HUES6 (cell line): Measurements from ENCODE around the gene HEATR1.
"Not testable (repeated sequence)": the region's sequence is repeated elsewhere in the genome, so short reads cannot be mapped to it uniquely, and the experiment has no call there.

ENCODE experiments used
- H3K27ac ChIP-seq: 2 replicates; pipeline ENCODE4 v1.7.0; 2013; ENCODE audit warnings: low read depth, mild to moderate bottlenecking, low read length, inconsistent platforms
- H3K27me3 ChIP-seq: 2 replicates; pipeline ENCODE4 v1.6.1; 2013; ENCODE audit warnings: low read length; ENCODE audit not compliant: control insufficient read depth, insufficient read depth
- H3K36me3 ChIP-seq: 2 replicates; pipeline ENCODE4 v1.6.1; 2013; ENCODE audit warnings: low read length; ENCODE audit not compliant: control insufficient read depth, insufficient read depth
- H3K4me1 ChIP-seq: 2 replicates; pipeline ENCODE4 v1.6.1; 2013; ENCODE audit warnings: low read length; ENCODE audit not compliant: control insufficient read depth, insufficient read depth
- H3K4me3 ChIP-seq: 2 replicates; pipeline ENCODE4 v1.5.1; 2013; ENCODE audit warnings: low read depth, low read length
- H3K9ac ChIP-seq: one replicate; pipeline ENCODE4 v1.6.1; 2013; ENCODE audit warnings: mild to moderate bottlenecking, low read length
- H3K9me3 ChIP-seq: 2 replicates; pipeline ENCODE4 v1.6.1; 2013; ENCODE audit warnings: low read depth, low read length; ENCODE audit not compliant: control insufficient read depth, insufficient read depth

Gene HEATR1

GRCh38 chr1:236580404-236580803, 23.9 kb downstream of the HEATR1 start:
- H3K36me3 ChIP-seq: peaks cover 89% of the 10 kb centered on the region
- not testable (repeated sequence) for H3K4me1 ChIP-seq, H3K27ac ChIP-seq, H3K4me3 ChIP-seq, H3K27me3 ChIP-seq, H3K9me3 ChIP-seq, H3K9ac ChIP-seq

DNA sequence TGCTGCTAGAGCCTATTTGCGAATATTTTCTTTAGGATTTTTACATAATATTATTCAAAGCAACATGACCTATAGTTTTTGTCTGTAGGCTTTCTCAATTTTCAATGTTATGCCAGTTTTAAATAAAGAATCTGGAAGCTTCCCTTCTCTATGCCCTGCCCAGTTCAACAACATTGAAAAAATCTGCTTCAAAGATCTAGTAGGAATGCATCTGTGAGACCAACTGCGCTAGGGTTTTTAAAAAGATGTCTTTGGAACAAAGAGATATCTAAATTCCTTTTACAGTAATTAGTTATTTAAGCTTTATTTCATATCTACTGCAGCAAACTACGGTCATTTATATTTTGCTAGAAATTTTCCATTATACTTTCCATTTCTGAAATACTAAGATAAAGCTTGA, 25.7 kb downstream of the HEATR1 start:
- no peaks in the 10 kb centered on the region for H3K4me1 ChIP-seq
- H3K27ac ChIP-seq: no peak overlapping the region
- no peak overlapping the region for H3K4me3 ChIP-seq
- no peaks in the 10 kb centered on the region for H3K27me3 ChIP-seq
- no peaks in the 10 kb centered on the region for H3K9me3 ChIP-seq
- H3K36me3 ChIP-seq: peaks cover 89% of the 10 kb centered on the region
- no peak overlapping the region for H3K9ac ChIP-seq

- H3K9me3 ChIP-seq, H3K4me3 ChIP-seq, H3K9ac ChIP-seq, H3K4me1 ChIP-seq, H3K27ac ChIP-seq, H3K27me3 ChIP-seq: not testable (repeated sequence)
- peaks cover 92% of the 10 kb centered on the region for H3K36me3 ChIP-seq
These were observed 27.3 kb downstream of the HEATR1 start for GRCh38 chr1:236577041-236577440.

DNA sequence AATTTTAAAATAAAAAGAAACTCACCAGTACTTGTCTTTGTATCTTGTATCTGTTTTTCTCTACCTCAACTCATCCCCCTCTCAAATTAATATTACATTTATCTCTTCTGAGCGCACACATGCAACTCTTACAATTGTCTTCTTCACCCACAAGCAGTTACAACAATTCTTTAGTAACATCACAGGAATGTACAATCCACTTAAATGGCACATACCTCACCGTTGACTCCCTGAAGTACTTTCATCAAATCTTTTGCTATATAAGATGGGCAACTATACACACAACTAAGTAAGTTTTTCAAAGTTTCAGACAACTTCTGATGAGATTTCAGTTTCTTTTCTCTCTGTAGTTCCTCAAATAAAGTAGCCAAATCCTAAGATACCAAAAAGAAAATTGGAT, 28.3 kb downstream of the HEATR1 start:
- Histone ChIP-seq H3K4me1 (no peaks in the 10 kb centered on the region), H3K4me3 (no peak overlapping the region), H3K27me3 (no peaks in the 10 kb centered on the region), H3K9me3 (no peaks in the 10 kb centered on the region), H3K9ac (no peak overlapping the region), H3K27ac (no peak overlapping the region; the same call in 1 of the 2 replicates), H3K36me3 (peaks cover 93% of the 10 kb centered on the region)

DNA sequence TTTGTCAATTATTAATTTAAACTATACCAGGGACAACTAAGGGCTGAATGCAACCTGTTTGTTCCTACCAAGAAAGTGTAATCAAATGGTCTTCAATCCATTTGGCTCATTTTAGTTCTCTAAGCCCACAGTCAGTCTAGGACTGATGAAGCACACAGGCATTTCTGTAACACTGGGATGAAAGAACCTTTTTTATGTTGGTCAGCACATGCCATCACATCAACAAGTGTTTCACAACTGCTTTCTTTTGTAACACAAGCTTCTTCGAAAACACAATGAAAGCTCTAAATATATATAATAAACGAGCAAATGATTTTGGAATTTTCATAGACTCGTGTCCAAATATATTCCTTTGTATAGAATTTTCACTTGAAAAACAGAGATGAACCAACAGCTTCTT, 28.8 kb downstream of the HEATR1 start:
- Histone ChIP-seq H3K27me3 (no peaks in the 10 kb centered on the region), H3K4me1 (no peaks in the 10 kb centered on the region), H3K9ac (no peak overlapping the region), H3K9me3 (no peaks in the 10 kb centered on the region), H3K36me3 (peaks cover 95% of the 10 kb centered on the region), H3K4me3 (no peak overlapping the region), H3K27ac (no peak overlapping the region)

- Histone ChIP-seq H3K27ac (no peak overlapping the region), H3K27me3 (no peaks in the 10 kb centered on the region), H3K9me3 (no peaks in the 10 kb centered on the region), H3K36me3 (peaks cover 96% of the 10 kb centered on the region), H3K4me3 (no peak overlapping the region), H3K4me1 (no peaks in the 10 kb centered on the region), H3K9ac (no peak overlapping the region)
These were observed 35.9 kb downstream of the HEATR1 start for GRCh38 chr1:236568285-236568894.

DNA sequence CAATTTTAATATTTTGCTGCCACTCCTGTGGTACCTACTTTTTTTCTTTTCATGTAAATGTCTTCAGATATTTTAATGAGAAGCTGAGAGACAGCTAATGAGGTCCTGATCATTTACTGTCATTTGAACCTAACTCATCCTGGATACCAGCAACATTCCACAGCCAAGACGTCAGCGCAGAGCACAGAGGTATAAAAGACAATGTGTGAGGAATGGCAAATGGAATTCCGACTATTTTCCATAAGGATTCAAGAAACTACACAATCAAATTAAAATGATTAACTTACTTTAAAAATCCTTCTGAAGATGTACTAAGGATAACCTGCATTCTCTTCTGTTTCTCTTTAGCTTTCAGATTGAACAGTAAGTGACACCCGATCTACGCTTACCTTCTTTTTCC, 38.8 kb downstream of the HEATR1 start:
- Histone ChIP-seq H3K4me1 (no peaks in the 10 kb centered on the region), H3K27me3 (no peaks in the 10 kb centered on the region), H3K9me3 (no peaks in the 10 kb centered on the region), H3K36me3 (peaks cover 95% of the 10 kb centered on the region), H3K9ac (no peak overlapping the region), H3K4me3 (no peak overlapping the region), H3K27ac (no peak overlapping the region)

GRCh38 chr1:236561976-236562375, 42.3 kb downstream of the HEATR1 start:
- H3K4me3 ChIP-seq: no peak overlapping the region
- H3K27ac ChIP-seq: no peak overlapping the region
- no peak overlapping the region for H3K9ac ChIP-seq
- no peaks in the 10 kb centered on the region for H3K27me3 ChIP-seq
- no peaks in the 10 kb centered on the region for H3K9me3 ChIP-seq
- peaks cover 97% of the 10 kb centered on the region for H3K36me3 ChIP-seq
- no peaks in the 10 kb centered on the region for H3K4me1 ChIP-seq

DNA sequence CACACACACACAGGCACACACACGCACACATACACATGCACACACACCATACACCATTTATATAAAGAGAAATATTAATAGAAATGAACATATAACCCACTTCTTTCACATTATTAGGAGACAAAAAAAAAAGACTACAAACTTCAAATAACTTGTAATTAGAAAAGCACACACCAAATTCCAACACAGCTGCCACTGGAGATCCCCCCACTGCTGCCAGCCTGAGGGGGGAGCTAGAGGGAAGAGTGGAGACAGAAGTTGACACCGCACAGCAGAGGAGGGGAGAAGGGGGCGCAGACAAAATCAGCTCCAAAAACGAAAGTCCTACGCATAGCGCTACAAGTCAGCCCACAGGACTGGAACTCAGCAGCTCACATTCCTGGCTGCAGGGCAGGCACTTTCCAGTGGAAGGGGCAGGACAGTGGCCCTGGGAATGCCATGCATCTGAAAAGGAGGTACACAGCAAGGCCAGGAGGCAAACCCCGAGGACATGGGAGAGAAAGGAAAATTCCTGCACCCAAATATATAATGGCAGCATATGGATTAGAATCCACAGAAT, 44.0 kb downstream of the HEATR1 start:
- peaks cover 99% of the 10 kb centered on the region for H3K36me3 ChIP-seq
- no peaks in the 10 kb centered on the region for H3K27me3 ChIP-seq
- no peak overlapping the region for H3K4me3 ChIP-seq
- H3K4me1 ChIP-seq: no peaks in the 10 kb centered on the region
- H3K27ac ChIP-seq: no peak overlapping the region
- no peaks in the 10 kb centered on the region for H3K9me3 ChIP-seq
- no peak overlapping the region for H3K9ac ChIP-seq

- peaks cover 96% of the 10 kb centered on the region for H3K36me3 ChIP-seq
- no peaks in the 10 kb centered on the region for H3K9me3 ChIP-seq
- no peaks in the 10 kb centered on the region for H3K4me1 ChIP-seq
- no peak overlapping the region for H3K9ac ChIP-seq
- no peak overlapping the region for H3K27ac ChIP-seq
- no peaks in the 10 kb centered on the region for H3K27me3 ChIP-seq
- no peak overlapping the region for H3K4me3 ChIP-seq
These were observed 45.5 kb downstream of the HEATR1 start for GRCh38 chr1:236558846-236559245.

GRCh38 chr1:236558081-236558480, 46.2 kb downstream of the HEATR1 start:
- H3K4me3 ChIP-seq: no peak overlapping the region
- H3K9ac ChIP-seq: no peak overlapping the region
- no peaks in the 10 kb centered on the region for H3K9me3 ChIP-seq
- H3K36me3 ChIP-seq: peaks cover 96% of the 10 kb centered on the region
- H3K27ac ChIP-seq: no peak overlapping the region
- H3K27me3 ChIP-seq: no peaks in the 10 kb centered on the region
- no peaks in the 10 kb centered on the region for H3K4me1 ChIP-seq
